Measurements from ENCODE around the gene NSL1.
"Not testable (repeated sequence)": the region's sequence is repeated elsewhere in the genome, so short reads cannot be mapped to it uniquely, and the experiment has no call there.

GRCh38 chr1:212833211-212834207, 41.9 kb upstream of the NSL1 start:
- TF ChIP-seq, protein P1, sequence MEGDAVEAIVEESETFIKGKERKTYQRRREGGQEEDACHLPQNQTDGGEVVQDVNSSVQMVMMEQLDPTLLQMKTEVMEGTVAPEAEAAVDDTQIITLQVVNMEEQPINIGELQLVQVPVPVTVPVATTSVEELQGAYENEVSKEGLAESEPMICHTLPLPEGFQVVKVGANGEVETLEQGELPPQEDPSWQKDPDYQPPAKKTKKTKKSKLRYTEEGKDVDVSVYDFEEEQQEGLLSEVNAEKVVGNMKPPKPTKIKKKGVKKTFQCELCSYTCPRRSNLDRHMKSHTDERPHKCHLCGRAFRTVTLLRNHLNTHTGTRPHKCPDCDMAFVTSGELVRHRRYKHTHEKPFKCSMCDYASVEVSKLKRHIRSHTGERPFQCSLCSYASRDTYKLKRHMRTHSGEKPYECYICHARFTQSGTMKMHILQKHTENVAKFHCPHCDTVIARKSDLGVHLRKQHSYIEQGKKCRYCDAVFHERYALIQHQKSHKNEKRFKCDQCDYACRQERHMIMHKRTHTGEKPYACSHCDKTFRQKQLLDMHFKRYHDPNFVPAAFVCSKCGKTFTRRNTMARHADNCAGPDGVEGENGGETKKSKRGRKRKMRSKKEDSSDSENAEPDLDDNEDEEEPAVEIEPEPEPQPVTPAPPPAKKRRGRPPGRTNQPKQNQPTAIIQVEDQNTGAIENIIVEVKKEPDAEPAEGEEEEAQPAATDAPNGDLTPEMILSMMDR (IDR thresholded peaks at IDR 0.05): not testable (repeated sequence)
- TF ChIP-seq EZH2phosphoT487 (IDR thresholded peaks at IDR 0.05): not testable (repeated sequence)
